GM23338 (cell line): Measurements from ENCODE around the gene SLC2A4RG. TPM values are rescaled to one million over a fixed set of nuclear protein-coding genes. Genes with fewer than 3 reads are reported as not detected.

Experiments
- ATAC-seq: fragments of 200-7000 bp; cut with Tn5 transposase; 3 replicates; pipeline ENCODE4 v1.9.1; 2020
- DNase-seq: peaks from one replicate; pipeline ENCODE4 v3.0.0-alpha.2; 2015; ENCODE audit warnings: low spot score
- H2AFZ ChIP-seq: fragments of 200-600 bp; sonication (generic); 2 replicates; pipeline ENCODE4 v1.8.0; 2016; ENCODE audit warnings: antibody characterized with exemption, mild to moderate bottlenecking, moderate library complexity
- H3F3A ChIP-seq: fragments of 200-600 bp; sonication (generic); replicated peaks from 2 replicates; pipeline ENCODE4 v1.8.0; 2017; ENCODE audit warnings: antibody characterized with exemption, mixed run types, low read depth
- H3K27ac ChIP-seq: fragments of 200-600 bp; sonication (generic); 2 replicates; pipeline ENCODE4 v1.6.1; 2016; ENCODE audit warnings: low read depth
- H3K27me3 ChIP-seq: fragments of 200-600 bp; sonication (generic); 2 replicates; pipeline ENCODE4 v1.8.0; 2016; ENCODE audit warnings: mild to moderate bottlenecking, mixed run types, moderate library complexity; ENCODE audit not compliant: insufficient read depth
- H3K36me3 ChIP-seq: fragments of 200-600 bp; sonication (generic); 2 replicates; pipeline ENCODE4 v1.8.0; 2016; ENCODE audit warnings: mild to moderate bottlenecking; ENCODE audit not compliant: insufficient read depth
- H3K4me1 ChIP-seq: fragments of 200-600 bp; sonication (generic); 2 replicates; pipeline ENCODE4 v1.8.0; 2016; ENCODE audit warnings: mild to moderate bottlenecking, moderate library complexity; ENCODE audit not compliant: insufficient read depth
- H3K4me2 ChIP-seq: fragments of 200-600 bp; sonication (generic); 2 replicates; pipeline ENCODE4 v1.7.1; 2017; ENCODE audit warnings: mixed run types
- H3K4me3 ChIP-seq: fragments of 200-600 bp; sonication (generic); 2 replicates; pipeline ENCODE4 v1.6.1; 2016; ENCODE audit warnings: mixed run types
- H3K79me2 ChIP-seq: fragments of 200-600 bp; sonication (generic); replicated peaks from 2 replicates; pipeline ENCODE4 v1.8.0; 2017; ENCODE audit warnings: mild to moderate bottlenecking; ENCODE audit not compliant: insufficient read depth
- H3K9me2 ChIP-seq: fragments of 200-600 bp; sonication (generic); 2 replicates; pipeline ENCODE4 v1.8.0; 2017; ENCODE audit not compliant: insufficient read depth
- H4K20me1 ChIP-seq: fragments of 200-600 bp; sonication (generic); replicated peaks from 2 replicates; pipeline ENCODE4 v1.8.0; 2017; ENCODE audit warnings: mild to moderate bottlenecking; ENCODE audit not compliant: insufficient read depth
- H3K27ac Mint-ChIP-seq: 2 replicates; pipeline ENCODE4 v1.8.0; 2020; ENCODE audit warnings: inconsistent platforms, mild to moderate bottlenecking, moderate library complexity, mixed read lengths
- H3K27me3 Mint-ChIP-seq: 3 replicates; pipeline ENCODE4 v1.8.0; 2022; ENCODE audit warnings: low read depth, mild to moderate bottlenecking, moderate library complexity, mixed read lengths, inconsistent platforms; ENCODE audit not compliant: insufficient read depth, poor library complexity
- H3K36me3 Mint-ChIP-seq: 3 replicates; pipeline ENCODE4 v1.8.0; 2021; ENCODE audit warnings: low read depth, mild to moderate bottlenecking, inconsistent platforms, moderate library complexity, mixed read lengths
- H3K4me1 Mint-ChIP-seq: 3 replicates; pipeline ENCODE4 v1.8.0; 2020; ENCODE audit warnings: mild to moderate bottlenecking, inconsistent platforms, mixed read lengths
- H3K4me3 Mint-ChIP-seq: 3 replicates; pipeline ENCODE4 v1.8.0; 2021; ENCODE audit warnings: moderate library complexity, mild to moderate bottlenecking, inconsistent platforms, mixed read lengths
- H3K9me3 Mint-ChIP-seq: 3 replicates; pipeline ENCODE4 v1.8.0; 2020; ENCODE audit warnings: moderate library complexity, mild to moderate bottlenecking, inconsistent platforms, mixed read lengths
- CREB1 ChIP-seq: fragments of 250-450 bp; sonication (Bioruptor Pico); IDR thresholded peaks from 2 replicates; pipeline ENCODE4 v1.5.0; 2020; ENCODE audit warnings: low read depth, mild to moderate bottlenecking, moderate library complexity
- EZH2 ChIP-seq: fragments of 200-600 bp; sonication (generic); IDR thresholded peaks from one replicate; pipeline ENCODE4 v1.8.0; 2017; ENCODE audit warnings: antibody characterized with exemption, mild to moderate bottlenecking, low read depth; ENCODE audit not compliant: unreplicated experiment
- EZH2phosphoT487 ChIP-seq: fragments of 200-600 bp; sonication (generic); IDR thresholded peaks from one replicate; pipeline ENCODE4 v1.8.1; 2018; ENCODE audit warnings: antibody characterized with exemption; ENCODE audit not compliant: unreplicated experiment
- JUNB ChIP-seq: IDR thresholded peaks from one replicate; pipeline ENCODE4 v1.6.1; 2016; ENCODE audit warnings: antibody characterized with exemption; ENCODE audit not compliant: unreplicated experiment
- NANOG ChIP-seq: IDR thresholded peaks from 2 replicates; pipeline ENCODE4 v1.6.1; 2016; ENCODE audit warnings: antibody characterized with exemption, borderline replicate concordance
- POLR2AphosphoS5 ChIP-seq: IDR thresholded peaks from 2 replicates; pipeline ENCODE4 v1.6.1; 2016; ENCODE audit warnings: antibody characterized with exemption, low read depth
- STAT1 ChIP-seq: IDR thresholded peaks from one replicate; pipeline ENCODE4 v1.6.1; 2016; ENCODE audit warnings: antibody characterized with exemption; ENCODE audit not compliant: unreplicated experiment
- ZNF114 ChIP-seq: fragments of 250-450 bp; sonication (Bioruptor Pico); IDR thresholded peaks from 2 replicates; pipeline ENCODE4 v1.5.0; 2020; ENCODE audit warnings: mild to moderate bottlenecking, moderate library complexity
- ZNF331 ChIP-seq: fragments of 250-450 bp; sonication (Bioruptor Pico); IDR thresholded peaks from 2 replicates; pipeline ENCODE4 v1.5.0; 2020; ENCODE audit warnings: low read depth, mild to moderate bottlenecking, moderate library complexity
- polyA plus RNA-seq: library from polyadenylated mRNA; unstranded; fragments of >200 nt; fragmentation: Nextera tagmentation; extraction: Ambion mirVana; gene quantifications from 2 replicates; pipeline ENCODE4 v1.2.1, GENCODE V29; 2016
- total RNA-seq: library from RNA; depleted of rRNA; stranded (reverse); fragments of >200 nt; shearing (Covaris generic); gene quantifications from 2 replicates; pipeline ENCODE4 v1.2.3, GENCODE V29; 2014
- TF ChIP-seq, protein P1 (sequence below), 2 experiments: fragments of 200-600 bp in 1 of 2; sonication (generic) in 1 of 2; conservative IDR thresholded peaks; 2 replicates each; pipeline versions ENCODE4 v1.5.1 to v1.6.1; 2016 to 2017; ENCODE audit warnings: antibody characterized with exemption in 2 of 2, low read depth in 2 of 2, mild to moderate bottlenecking in 2 of 2, moderate library complexity in 1 of 2
- TF ChIP-seq, protein P2 (sequence below): IDR thresholded peaks from one replicate; pipeline ENCODE4 v1.6.1; 2018; ENCODE audit warnings: antibody characterized with exemption; ENCODE audit not compliant: unreplicated experiment

SLC2A4RG gene
- total and polyA plus RNA-seq, 2 experiments from 2014 or later: 22.8 to 42.0 TPM

DNA sequence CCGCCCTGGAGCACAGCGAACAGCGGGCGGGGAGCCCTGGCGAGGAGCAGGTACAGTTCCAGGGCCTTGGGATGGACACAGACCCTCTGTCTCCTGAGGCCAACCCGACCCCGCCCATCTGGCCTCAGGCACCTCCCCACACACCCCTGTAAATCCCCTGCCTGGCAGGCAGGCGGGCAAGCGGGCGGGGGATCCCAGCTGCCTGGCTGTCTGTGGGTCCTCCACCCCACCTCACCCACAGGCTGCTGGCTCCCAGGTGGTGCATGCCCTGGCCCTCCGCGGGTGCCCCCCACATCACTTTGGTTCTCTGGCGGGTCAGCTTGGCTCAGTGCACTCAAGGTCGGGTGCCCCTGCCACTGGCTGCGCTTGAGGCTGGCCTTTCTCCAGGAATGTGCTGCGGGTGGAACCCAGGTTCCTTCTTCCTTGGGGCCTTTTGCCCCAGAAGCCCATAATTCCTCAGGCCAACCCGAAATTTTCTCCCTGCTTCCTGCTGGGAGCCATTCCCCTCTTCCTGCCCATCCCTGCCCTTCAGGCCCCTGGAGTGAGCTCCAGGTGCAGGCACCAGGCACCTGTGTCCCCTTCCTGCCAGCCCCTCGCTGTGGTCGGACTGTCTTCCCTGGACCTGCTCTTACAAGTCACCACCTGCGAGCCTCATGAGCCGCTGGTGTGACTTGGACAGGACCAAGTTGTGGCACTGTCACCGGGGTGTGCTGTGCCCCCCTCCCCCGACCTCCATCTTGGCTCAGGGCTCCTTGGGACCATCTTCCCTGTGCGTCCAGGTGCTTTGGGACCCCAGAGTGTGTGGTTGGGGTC, 48.5 kb upstream of the SLC2A4RG start:
- no peak overlapping the region for H3K27ac Mint-ChIP-seq
- peaks cover 24% of the 10 kb centered on the region for H3K27me3 Mint-ChIP-seq
- no peaks in the 10 kb centered on the region for H4K20me1 ChIP-seq
- no peaks in the 10 kb centered on the region for H3K79me2 ChIP-seq
- H3K4me3 ChIP-seq: no peak overlapping the region
- no peak for DNase-seq
- H3K36me3 ChIP-seq: no peaks in the 10 kb centered on the region
- no peaks in the 10 kb centered on the region for H3K4me1 ChIP-seq
- H3K27me3 ChIP-seq: no peaks in the 10 kb centered on the region
- no peak overlapping the region for H3K4me3 Mint-ChIP-seq
- no peaks in the 10 kb centered on the region; the same call in 2 of the 3 replicates for H3K4me1 Mint-ChIP-seq
- TF ChIP-seq, protein P1, sequence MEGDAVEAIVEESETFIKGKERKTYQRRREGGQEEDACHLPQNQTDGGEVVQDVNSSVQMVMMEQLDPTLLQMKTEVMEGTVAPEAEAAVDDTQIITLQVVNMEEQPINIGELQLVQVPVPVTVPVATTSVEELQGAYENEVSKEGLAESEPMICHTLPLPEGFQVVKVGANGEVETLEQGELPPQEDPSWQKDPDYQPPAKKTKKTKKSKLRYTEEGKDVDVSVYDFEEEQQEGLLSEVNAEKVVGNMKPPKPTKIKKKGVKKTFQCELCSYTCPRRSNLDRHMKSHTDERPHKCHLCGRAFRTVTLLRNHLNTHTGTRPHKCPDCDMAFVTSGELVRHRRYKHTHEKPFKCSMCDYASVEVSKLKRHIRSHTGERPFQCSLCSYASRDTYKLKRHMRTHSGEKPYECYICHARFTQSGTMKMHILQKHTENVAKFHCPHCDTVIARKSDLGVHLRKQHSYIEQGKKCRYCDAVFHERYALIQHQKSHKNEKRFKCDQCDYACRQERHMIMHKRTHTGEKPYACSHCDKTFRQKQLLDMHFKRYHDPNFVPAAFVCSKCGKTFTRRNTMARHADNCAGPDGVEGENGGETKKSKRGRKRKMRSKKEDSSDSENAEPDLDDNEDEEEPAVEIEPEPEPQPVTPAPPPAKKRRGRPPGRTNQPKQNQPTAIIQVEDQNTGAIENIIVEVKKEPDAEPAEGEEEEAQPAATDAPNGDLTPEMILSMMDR (conservative IDR thresholded peaks at IDR 0.05; ENCODE audit: low read depth in 2 of 2): no peak
- TF ChIP-seq ZNF331: no peak
- no peaks in the 10 kb centered on the region for H3F3A ChIP-seq
- H3K9me2 ChIP-seq: no peaks in the 10 kb centered on the region
- no peak overlapping the region for H2AFZ ChIP-seq
- H3K36me3 Mint-ChIP-seq: peaks cover 25% of the 10 kb centered on the region
- H3K27ac ChIP-seq: no peak overlapping the region
- H3K4me2 ChIP-seq: no peak overlapping the region
- no peak for ATAC-seq
- peaks cover 14% of the 10 kb centered on the region; the same call in 2 of the 3 replicates for H3K9me3 Mint-ChIP-seq

DNA sequence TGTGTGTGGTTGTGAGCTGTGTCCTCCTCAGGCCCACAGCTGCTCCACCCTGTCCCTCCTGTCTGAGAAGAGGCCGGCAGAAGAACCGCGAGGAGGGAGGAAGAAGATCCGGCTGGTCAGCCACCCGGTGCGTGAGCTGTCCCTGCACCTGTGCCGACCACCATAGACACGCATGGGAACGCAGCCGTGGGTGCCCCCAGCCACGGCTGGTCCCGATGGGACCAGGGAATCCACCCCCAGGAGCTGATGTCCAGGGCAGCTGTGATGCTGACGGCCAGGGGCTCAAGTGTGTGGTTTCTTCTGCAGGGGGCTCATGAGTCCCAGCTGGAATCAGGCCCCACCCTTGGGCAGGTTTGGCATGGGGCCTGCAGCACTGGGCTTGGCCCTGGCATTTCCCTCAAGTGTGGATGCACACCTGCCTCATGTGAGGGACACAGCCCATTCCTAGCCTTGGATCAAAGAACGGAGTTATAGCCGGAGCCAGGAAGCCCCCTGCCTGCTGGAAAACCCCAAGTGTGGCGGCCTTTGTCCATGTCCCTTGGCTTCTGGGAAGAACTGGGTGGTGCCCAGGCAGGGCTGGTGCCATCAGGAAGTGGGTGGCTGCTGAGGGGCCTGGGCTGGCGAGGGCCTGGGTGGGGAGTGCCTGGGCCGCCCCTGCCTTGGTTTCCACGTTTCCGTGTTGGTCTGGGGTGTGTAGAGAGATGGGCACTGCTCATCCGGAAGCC, 47.7 kb upstream of the SLC2A4RG start:
- Mint-ChIP-seq H3K4me1 (no peaks in the 10 kb centered on the region; the same call in 2 of the 3 replicates), H3K36me3 (peaks cover 27% of the 10 kb centered on the region), H3K27ac (no peak overlapping the region), H3K4me3 (no peak overlapping the region), H3K9me3 (peaks cover 14% of the 10 kb centered on the region; the same call in 2 of the 3 replicates), H3K27me3 (peaks cover 32% of the 10 kb centered on the region)
- H3K27me3 ChIP-seq: no peaks in the 10 kb centered on the region
- H3K4me3 ChIP-seq: no peak overlapping the region
- no peak overlapping the region for H3K27ac ChIP-seq
- H4K20me1 ChIP-seq: no peaks in the 10 kb centered on the region
- DNase-seq (no peak), ATAC-seq (no peak)
- H3K4me2 ChIP-seq: no peak overlapping the region
- H3F3A ChIP-seq: no peaks in the 10 kb centered on the region
- no peaks in the 10 kb centered on the region for H3K9me2 ChIP-seq
- H2AFZ ChIP-seq: no peak overlapping the region
- H3K4me1 ChIP-seq: no peaks in the 10 kb centered on the region
- no peaks in the 10 kb centered on the region for H3K36me3 ChIP-seq
- no peaks in the 10 kb centered on the region for H3K79me2 ChIP-seq
- TF ChIP-seq EZH2phosphoT487: no peak
- TF ChIP-seq STAT1: no peak
- TF ChIP-seq CREB1: no peak
- no peak for TF ChIP-seq NANOG
- no peak for TF ChIP-seq POLR2AphosphoS5
- TF ChIP-seq, protein P2, sequence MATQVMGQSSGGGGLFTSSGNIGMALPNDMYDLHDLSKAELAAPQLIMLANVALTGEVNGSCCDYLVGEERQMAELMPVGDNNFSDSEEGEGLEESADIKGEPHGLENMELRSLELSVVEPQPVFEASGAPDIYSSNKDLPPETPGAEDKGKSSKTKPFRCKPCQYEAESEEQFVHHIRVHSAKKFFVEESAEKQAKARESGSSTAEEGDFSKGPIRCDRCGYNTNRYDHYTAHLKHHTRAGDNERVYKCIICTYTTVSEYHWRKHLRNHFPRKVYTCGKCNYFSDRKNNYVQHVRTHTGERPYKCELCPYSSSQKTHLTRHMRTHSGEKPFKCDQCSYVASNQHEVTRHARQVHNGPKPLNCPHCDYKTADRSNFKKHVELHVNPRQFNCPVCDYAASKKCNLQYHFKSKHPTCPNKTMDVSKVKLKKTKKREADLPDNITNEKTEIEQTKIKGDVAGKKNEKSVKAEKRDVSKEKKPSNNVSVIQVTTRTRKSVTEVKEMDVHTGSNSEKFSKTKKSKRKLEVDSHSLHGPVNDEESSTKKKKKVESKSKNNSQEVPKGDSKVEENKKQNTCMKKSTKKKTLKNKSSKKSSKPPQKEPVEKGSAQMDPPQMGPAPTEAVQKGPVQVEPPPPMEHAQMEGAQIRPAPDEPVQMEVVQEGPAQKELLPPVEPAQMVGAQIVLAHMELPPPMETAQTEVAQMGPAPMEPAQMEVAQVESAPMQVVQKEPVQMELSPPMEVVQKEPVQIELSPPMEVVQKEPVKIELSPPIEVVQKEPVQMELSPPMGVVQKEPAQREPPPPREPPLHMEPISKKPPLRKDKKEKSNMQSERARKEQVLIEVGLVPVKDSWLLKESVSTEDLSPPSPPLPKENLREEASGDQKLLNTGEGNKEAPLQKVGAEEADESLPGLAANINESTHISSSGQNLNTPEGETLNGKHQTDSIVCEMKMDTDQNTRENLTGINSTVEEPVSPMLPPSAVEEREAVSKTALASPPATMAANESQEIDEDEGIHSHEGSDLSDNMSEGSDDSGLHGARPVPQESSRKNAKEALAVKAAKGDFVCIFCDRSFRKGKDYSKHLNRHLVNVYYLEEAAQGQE: no peak
- no peak for TF ChIP-seq EZH2
- TF ChIP-seq JUNB: no peak
- TF ChIP-seq, protein P1 (conservative IDR thresholded peaks at IDR 0.05; ENCODE audit: low read depth in 2 of 2): no peak
- TF ChIP-seq ZNF114 (CRISPR knock-in tag): no peak
- no peak for TF ChIP-seq ZNF331
